GM18873 (cell line): ENCODE results near the gene NOC4L.
"Not testable (repeated sequence)": the region's sequence is repeated elsewhere in the genome, so short reads cannot be mapped to it uniquely, and the experiment has no call there.

Experiments used
- ATAC-seq: cut with Tn5 transposase; IDR thresholded peaks from one replicate; pipeline ENCODE4 v1.9.1; 2021; ENCODE audit warnings: mild to moderate bottlenecking, moderate library complexity, moderate number of reproducible peaks; ENCODE audit not compliant: unreplicated experiment, low FRiP score

NOC4L gene

DNA sequence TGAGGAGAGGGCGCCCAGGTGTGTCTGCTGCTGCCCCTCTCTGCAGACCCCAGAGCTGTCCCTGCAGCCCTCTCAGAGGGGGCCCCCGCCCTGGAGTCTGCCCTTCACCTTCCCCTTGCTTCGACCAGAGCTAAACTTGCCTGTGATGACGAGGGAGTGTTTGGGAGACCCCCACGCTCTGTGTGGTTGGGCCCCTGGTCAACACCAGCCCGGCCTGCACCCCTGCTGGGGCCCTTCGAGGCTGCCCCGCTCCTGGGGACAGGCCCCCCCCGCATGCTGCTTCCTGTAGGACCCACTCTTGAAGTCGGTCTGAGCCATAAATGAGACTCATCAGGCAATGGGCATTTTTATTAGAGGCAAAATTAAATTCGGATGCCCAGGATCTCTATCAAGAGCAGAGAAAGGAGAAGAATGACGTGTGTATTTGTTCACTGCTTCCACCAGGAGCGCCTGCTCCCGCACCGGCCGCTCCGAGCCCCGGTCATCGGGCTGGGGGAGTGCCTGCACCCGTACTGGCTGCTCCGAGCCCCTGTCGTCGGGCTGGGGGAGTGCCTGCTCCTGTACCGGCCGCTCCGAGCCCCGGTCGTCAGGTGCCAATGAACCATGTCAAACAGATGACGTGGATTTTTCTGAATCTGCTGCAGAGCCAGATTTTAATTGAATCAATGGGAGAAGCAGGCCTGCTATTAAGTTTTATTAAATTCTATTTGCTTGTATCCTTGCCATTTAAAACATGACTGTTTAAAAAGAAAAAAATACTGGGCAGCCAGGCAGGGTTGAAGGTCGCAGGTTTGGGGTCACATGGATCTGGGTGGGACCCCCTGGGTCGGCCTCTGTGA is 47.7 kb downstream of the NOC4L start:
- no peak for ATAC-seq

DNA sequence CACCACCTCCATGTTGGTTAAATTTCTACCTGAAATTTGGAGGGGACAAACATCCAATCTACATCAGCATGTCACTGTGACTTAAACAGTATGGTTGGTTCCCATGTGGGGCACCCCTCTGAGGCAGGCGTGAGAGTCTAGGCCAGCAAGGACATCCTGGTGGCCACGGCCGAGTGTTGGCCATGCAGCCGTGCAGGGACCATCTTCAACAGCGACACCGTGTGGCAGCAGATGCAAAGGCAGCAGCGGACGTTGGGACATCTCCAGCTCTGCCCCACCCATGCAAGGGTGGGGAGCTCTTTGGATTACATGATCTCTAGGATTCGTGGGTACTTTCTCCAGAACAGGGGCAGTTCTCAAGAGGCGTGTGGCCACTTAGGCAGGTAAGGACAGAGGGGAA is 49.8 kb downstream of the NOC4L start:
- no peak for ATAC-seq

DNA sequence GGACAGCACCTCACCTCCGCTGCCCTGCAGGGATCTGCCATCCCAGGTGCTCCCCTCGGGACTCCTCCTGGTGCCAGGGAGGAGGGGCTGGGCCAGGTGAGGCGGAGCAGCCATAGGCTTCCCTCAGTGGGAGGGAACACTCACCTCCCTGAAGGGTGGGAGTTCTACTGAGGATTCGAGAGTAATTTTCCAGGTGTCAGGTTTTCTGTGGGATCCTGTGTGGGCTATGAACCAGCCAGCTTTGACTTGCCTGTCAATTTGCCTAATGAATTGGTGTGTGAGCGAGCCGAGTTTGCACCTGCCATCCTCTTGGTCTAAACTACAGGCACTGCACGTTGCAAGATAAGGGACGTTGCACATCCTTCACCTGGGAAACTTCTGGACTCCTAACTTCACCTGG is 50.3 kb downstream of the NOC4L start:
- ATAC-seq, result no peak

DNA sequence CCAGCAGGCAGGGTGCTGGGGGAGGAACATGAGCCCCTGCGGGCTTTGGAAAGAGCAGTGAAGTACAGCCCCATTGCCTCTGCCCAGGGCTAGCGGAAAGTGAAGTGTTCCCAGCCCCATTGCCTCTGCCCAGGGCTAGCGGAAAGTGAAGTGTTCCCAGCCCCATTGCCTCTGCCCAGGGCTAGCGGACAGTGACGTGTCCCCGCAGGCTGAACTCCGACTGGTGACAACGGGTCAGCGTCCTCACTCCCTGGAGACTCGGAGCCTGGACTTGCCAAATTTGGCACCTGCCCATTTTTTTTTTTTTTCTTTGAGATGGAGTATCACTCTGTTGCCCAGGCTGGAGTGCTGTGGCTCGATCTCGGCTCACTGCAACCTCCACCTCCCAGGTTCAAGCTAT is 51.0 kb downstream of the NOC4L start:
- not testable (repeated sequence) for ATAC-seq

DNA sequence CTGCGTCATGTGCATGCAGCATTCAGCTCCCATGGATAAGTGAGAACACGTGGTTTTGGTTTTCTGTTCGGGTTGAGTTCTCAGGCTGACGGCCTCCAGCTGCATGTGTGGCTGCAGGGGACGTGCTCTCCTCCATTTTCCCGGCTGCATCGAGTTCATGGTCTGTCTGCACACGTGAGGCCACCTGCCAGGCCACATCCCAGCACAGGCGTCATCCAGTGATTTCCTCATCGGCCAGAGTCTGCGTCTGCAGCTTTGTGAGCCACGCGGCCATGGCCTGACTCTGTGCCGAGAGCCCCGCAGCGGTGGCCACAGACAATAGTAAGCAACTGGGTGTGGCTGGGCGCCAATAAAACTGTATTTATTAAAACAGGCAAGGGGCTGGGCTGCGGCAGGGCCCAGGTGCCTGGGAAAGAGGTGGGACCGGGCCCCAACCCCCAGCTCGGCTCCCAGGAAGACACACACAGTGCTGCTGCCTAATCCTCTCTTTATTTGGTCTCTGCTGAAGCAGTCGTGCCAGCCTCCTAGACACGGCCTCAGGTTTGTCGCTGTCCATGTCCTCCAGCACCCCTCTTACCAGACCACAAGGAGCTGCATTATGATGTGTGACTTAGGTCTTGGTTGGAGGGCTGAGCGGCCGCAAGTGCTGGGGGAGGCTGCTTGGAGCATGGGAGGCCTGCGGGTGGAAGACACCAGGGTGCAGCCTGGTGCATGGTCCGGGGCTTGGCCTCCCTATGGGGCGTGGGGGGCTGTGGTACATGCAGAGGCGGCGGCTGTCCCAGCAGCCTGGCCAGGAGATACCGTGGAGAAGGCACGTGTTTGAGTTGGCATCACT is 52.0 kb downstream of the NOC4L start:
- ATAC-seq, result no peak

DNA sequence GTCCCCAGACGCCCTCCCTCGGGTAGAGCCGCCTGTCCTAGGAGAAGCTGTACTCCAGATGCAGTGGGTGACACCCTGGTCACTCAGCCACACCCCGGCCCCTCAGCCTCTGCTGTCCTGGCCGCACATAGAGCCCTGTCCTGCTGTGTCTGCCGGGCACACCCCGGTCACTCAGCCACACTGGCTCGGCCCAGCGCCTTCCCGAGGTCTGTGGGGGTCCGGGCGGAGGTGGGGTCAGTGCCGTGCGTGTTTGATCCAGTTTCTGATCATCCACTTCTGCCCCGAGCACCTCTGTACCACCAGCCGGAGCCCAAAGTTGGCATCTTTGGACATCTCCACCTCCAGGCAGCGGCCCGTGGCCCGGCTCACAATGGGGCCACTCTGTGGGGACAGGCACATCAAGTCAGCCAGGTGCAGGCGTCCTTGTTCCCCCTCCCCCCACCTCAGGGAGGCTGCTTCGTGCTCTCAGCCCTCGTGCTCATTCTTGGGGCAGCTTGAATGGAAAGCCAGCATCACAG is 52.7 kb downstream of the NOC4L start:
- no peak for ATAC-seq

DNA sequence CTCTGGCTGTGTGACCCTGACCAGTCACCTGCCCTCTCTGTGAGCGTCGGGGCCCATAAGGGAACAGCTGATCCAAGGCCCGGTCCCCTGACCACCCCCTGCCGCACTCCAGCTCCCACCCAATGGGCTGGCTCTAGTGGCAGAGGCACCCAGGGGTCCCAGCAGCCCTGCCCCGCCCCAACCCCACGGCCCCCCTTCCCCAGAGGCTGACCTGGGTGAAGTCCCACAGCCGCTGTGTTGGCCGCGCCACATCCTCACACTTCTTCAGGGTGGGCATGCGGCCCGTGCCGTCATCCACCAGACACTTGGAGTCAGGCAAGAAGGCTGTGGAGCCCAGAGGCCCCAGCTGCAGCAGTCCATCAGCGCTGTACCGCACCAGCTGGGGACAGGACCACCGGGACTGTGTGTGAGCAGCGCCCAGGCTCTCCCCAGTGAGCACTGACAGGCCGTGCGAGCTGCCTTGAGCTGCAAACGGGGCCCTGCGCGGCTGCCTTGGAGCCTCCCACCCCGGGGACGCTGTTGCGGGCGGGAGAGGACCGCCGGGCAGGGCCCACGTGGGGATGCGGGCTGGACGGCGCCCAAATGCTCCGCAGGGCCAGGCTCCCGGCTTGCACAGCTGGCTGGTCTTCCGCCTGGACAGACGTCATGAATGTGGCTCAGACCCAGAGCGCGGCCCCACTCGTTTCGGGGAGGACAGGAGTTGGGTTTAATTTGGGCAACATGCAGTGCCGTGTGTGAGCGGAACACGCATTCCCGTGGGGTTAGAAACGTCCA is 53.5 kb downstream of the NOC4L start:
- no peak for ATAC-seq

DNA sequence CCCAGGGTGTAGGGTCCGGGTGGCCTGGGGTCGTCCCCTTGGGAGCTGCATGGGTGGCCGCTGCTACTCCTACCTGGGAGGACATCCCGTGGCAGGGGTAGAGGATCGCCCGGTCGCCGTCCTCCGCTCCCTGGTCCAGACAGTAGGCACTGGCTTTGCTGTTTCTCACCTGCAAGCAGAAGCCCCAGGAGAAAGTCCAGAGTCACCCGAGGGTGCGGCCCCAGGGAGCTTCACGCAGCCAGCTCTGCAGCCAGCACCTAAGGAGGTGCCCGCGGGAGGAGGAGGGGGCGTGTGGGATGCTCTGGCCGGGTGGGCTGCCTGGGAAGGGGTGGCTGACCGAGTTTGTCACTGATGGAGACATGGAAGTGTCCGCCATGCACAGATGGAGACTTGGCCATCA is 54.8 kb downstream of the NOC4L start:
- ATAC-seq, result no peak

DNA sequence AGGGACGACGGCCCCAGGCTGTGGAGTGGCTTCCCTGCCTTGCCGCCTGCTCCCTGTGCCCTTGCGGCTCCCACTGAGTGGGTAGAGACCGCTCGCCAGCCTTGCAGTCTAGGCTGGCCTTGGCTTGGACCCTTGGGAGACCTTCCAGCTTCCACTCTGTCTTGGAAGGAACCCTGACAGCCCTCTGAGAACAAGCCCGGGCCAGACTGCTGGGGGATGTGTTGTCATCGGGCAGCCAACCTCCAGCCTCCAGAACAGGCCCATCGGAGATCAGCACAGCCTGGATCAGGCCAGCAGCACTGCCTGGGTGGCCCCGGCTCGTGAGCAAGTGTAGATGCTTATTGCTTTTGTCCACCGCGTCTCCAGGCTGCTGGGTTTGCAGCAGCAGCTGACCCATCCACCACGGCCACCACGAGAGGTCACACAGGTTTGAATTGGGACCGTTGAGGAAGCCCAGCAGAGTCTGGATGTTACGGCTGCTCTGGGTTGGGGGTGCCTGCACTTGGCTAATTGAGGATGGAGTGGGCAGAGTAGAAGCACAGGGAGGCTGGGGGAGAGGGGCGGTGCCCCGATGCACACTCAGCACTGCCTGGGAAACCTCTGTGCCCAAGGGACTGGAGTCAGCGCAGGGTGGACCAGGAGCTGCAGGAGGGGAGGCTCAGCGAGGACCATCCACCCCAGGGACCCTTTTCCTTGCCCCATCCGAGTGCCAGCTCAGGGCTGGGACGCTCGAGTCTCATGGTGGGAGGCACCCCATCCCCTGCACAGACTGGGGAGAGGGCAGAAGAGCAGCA is 55.5 kb downstream of the NOC4L start:
- ATAC-seq, result no peak

DNA sequence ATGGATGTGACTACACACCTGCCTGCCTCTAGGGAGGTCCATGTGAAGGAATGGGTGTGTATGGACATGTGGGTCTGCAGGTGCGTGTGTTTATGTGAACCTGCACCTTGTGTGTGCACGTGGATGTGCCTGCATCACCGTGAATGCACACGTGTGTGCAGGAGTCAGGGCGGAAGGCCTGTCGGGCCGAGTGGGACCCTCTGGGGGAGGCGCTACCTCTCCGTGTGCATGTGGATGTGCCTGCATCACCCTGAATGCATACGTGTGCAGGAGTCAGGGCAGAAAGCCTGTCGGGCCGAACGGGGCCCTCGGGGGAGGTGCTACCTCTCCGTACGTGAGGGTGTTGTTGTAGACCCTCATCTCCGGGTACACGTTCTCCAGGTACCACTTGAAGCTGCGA is 56.5 kb downstream of the NOC4L start:
- no peak for ATAC-seq

DNA sequence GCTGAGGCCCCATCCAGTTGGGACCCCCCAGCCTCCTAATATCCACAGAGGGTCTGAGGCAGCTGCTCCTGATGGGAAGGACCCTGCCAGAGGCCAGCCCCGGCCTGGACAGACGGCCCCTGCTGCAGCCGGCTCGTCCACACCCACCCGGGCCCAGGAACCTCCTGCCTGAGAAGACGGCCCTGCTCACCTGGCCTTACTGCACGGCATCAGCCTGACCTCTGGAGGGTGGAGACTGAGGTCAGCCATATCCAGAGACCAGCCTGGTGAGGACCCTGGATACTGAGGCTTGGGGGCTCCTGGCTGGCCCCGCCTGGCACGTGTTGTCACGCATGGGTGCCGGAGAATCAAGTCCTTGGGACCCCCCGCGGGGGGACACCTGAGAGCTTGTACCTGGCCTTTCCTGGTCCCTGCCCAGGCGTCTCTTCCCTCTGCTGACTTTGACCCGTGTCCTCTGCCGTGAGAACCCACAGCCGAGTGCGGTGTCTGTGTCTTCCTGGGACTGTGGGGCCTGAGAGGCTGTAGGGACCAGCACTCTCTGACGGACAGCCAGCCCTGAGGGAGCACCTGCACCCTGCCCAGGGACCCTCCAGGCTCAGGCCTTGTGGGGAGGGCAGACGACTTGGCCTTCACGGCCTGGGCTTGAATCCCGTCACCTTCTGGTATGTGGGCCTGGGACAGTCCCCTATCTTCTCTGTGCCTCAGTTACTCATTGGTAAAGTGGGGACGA is 57.3 kb downstream of the NOC4L start:
- ATAC-seq, result no peak
